NCI-H2029 treated with DMSO at 0.1 percent for 48 hours (cell line): ENCODE measurements around the gene OGDH.
A peak's percentile ranks its signal among the peaks of the same experiment; 100 is the strongest.

Source experiments
- DNase-seq: peaks from one replicate; lab custom pipeline; 2025; lab: John Stamatoyannopoulos, UW

The OGDH gene

GRCh38 chr7:44738051-44738723 is 131.8 kb downstream of the OGDH start:
- DNase-seq = no peak

- no peak for DNase-seq
Observed at GRCh38 chr7:44738876-44739665, 132.6 kb downstream of the OGDH start.

GRCh38 chr7:44740055-44740454 is 133.6 kb downstream of the OGDH start:
- DNase-seq = no peak

GRCh38 chr7:44743750-44744149 is 137.3 kb downstream of the OGDH start:
- no peak for DNase-seq

GRCh38 chr7:44748045-44748947 is 141.9 kb downstream of the OGDH start, which contains the start of gene ZMIZ2:
ZMIZ2 (plus strand) TSS chr7:44748847; CDS start chr7:44756250, 7,403 bp downstream.
- DNase-seq = peak; percentile 66

- no peak for DNase-seq
Observed at GRCh38 chr7:44748948-44749731, 142.7 kb downstream of the OGDH start.

GRCh38 chr7:44749992-44750391 is 143.6 kb downstream of the OGDH start:
- DNase-seq = no peak

GRCh38 chr7:44750424-44750823 is 144.0 kb downstream of the OGDH start:
- DNase-seq = no peak

- no peak for DNase-seq
Observed at GRCh38 chr7:44750921-44751571, 144.6 kb downstream of the OGDH start.

- DNase-seq = no peak
Observed at GRCh38 chr7:44752822-44753221, 146.4 kb downstream of the OGDH start.

- no peak for DNase-seq
Observed at GRCh38 chr7:44754802-44755697, 148.6 kb downstream of the OGDH start.

GRCh38 chr7:44755698-44756627 is 149.5 kb downstream of the OGDH start:
- peak; percentile 73 for DNase-seq

GRCh38 chr7:44756904-44757303 is 150.5 kb downstream of the OGDH start:
- DNase-seq = no peak

- peak; percentile 48 for DNase-seq
Observed at GRCh38 chr7:44757311-44757710, 150.9 kb downstream of the OGDH start.

GRCh38 chr7:44757739-44758138 is 151.3 kb downstream of the OGDH start:
- no peak for DNase-seq
